Measurements from ENCODE around the gene SLC7A14. TPM values are rescaled to one million over a fixed set of nuclear protein-coding genes. Genes with fewer than 3 reads are reported as not detected.

SLC7A14 gene
- total and polyA plus RNA-seq, 2 of the 4 experiments (the other 2 are of a cell fraction), result 2.7 to 6.8 TPM

- H2BK5ac ChIP-seq (ENCODE audit: low read depth, low read length, poor library complexity, severe bottlenecking), result no peak overlapping the region
- DNase-seq (no peak), ATAC-seq (ENCODE audit: low read depth) (no peak)
- no peak overlapping the region for H2AK9ac ChIP-seq (replicated peaks; ENCODE audit: low read depth, low read length, poor library complexity)
- H3K79me1 ChIP-seq (ENCODE audit: low read depth in 1 of 2, low read length in 2 of 2), result no peaks in the 10 kb centered on the region
- no peak overlapping the region for H3K4me2 ChIP-seq (ENCODE audit: low read depth, low read length)
- H3K4me1 ChIP-seq (ENCODE audit: control insufficient read depth, insufficient read depth, low read length), result no peaks in the 10 kb centered on the region
- H3K27me3 ChIP-seq (ENCODE audit: control insufficient read depth, insufficient read depth, low read length), result peaks cover 3% of the 10 kb centered on the region; the same call in 1 of the 2 replicates
- H3K36me3 ChIP-seq (ENCODE audit: control insufficient read depth, insufficient read depth, low read length), result no peaks in the 10 kb centered on the region
- H3K9me1 ChIP-seq (ENCODE audit: insufficient read depth, low read length), result no peaks in the 10 kb centered on the region
- no peak overlapping the region for H4K91ac ChIP-seq (ENCODE audit: insufficient read depth, low read depth, low read length)
- H3K23ac ChIP-seq (ENCODE audit: low read depth, low read length), result no peak overlapping the region
- CTCF ChIA-PET, result interaction anchor here (1.8 kb wide), 1 partner anchor 8 kb away, joined by 5 read pairs; no protein-coding TSS in a partner anchor
- H3K4ac ChIP-seq (ENCODE audit: low read depth, low read length), result no peak overlapping the region
- no TSS peak for BruUV-seq (replicated peaks)
- no peak overlapping the region for H3K4me3 ChIP-seq (ENCODE audit: insufficient read depth, low read depth, low read length)
- in situ Hi-C loops (cut with MboI; ENCODE audit: low sequenced_read_pairs), result no loop called here
- H2AFZ ChIP-seq (replicated peaks; ENCODE audit: low read length, poor library complexity), result no peak overlapping the region
- H3K27ac ChIP-seq (ENCODE audit: insufficient read depth, low read length), result no peak overlapping the region
- no peak overlapping the region for H3K56ac ChIP-seq (ENCODE audit: extremely low read depth, insufficient read depth, low read length)
- H3K9ac ChIP-seq (ENCODE audit: low read depth, low read length), result no peak overlapping the region
- intact Hi-C loops (cut with micrococcal nuclease), result no loop called here
- no peak overlapping the region for H3K14ac ChIP-seq (replicated peaks; ENCODE audit: low read depth, low read length)
- no peak overlapping the region for H2AK5ac ChIP-seq (ENCODE audit: low read depth, low read length)
- H3K18ac ChIP-seq (ENCODE audit: low read depth, low read length), result no peak overlapping the region
- H2BK15ac ChIP-seq (ENCODE audit: low read depth, low read length), result no peak overlapping the region
- no peak overlapping the region for H4K5ac ChIP-seq (ENCODE audit: low read depth, low read length)
- POLR2A ChIA-PET (ENCODE audit: unreplicated experiment), result no interaction called here
- H2BK120ac ChIP-seq (ENCODE audit: low read depth, low read length), result no peak overlapping the region
- no peak for TF ChIP-seq MAZ (IDR thresholded peaks at IDR 0.05; ENCODE audit: borderline replicate concordance, low read depth, low read length)
- no peak for TF ChIP-seq FOS (IDR thresholded peaks at IDR 0.05; ENCODE audit: low read depth, low read length)
- no peak for TF ChIP-seq RAD21 (IDR thresholded peaks at IDR 0.05; ENCODE audit: low read length)
- no peak for TF ChIP-seq ELK1 (IDR thresholded peaks at IDR 0.05; ENCODE audit: borderline replicate concordance, low read depth, low read length)
- no peak for TF ChIP-seq CHD1 (IDR thresholded peaks at IDR 0.05; ENCODE audit: low read depth, low read length)
- no peak for TF ChIP-seq RFX5 (IDR thresholded peaks at IDR 0.05; ENCODE audit: low read depth, low read length)
- TF ChIP-seq RCOR1 (IDR thresholded peaks at IDR 0.05; ENCODE audit: insufficient replicate concordance, low read length), result no peak
- TF ChIP-seq USF2 (IDR thresholded peaks at IDR 0.05; ENCODE audit: low read depth, low read length), result no peak
- TF ChIP-seq CEBPB (IDR thresholded peaks at IDR 0.05; ENCODE audit: low read depth, low read length), result no peak
- no peak for TF ChIP-seq SMC3 (IDR thresholded peaks at IDR 0.05; ENCODE audit: low read depth, low read length)
- TF ChIP-seq NFE2L2 (IDR thresholded peaks at IDR 0.05; ENCODE audit: low read depth, low read length), result no peak
- TF ChIP-seq BHLHE40 (IDR thresholded peaks at IDR 0.05; ENCODE audit: low read depth, low read length), result no peak
- TF ChIP-seq MXI1 (IDR thresholded peaks at IDR 0.05; ENCODE audit: borderline replicate concordance, low read depth, low read length), result no peak
- TF ChIP-seq CTCF (conservative IDR thresholded peaks at IDR 0.05; ENCODE audit: low read depth, low read length), result no peak
- no peak for TF ChIP-seq MAFK (IDR thresholded peaks at IDR 0.05; ENCODE audit: low read depth, low read length)
- TF ChIP-seq POLR2A (IDR thresholded peaks at IDR 0.05; ENCODE audit: low read depth, low read length), result no peak
- dilution Hi-C loops (cut with HindIII; ENCODE audit: low sequenced_read_pairs, unreplicated experiment), result no loop called here
- no peaks in the 10 kb centered on the region for H3K9me3 ChIP-seq (ENCODE audit: control insufficient read depth, insufficient read depth, low read length)
- peak overlapping the region; percentile 25; the same call in 1 of the 2 replicates for H2BK20ac ChIP-seq (ENCODE audit: low read depth, low read length)
- no CpG with 5 or more reads among the region's 4 CpGs for WGBS, 2 experiments (ENCODE audit: extremely low coverage in 2 of 2, insufficient read length in 1 of 2)
- no peaks in the 10 kb centered on the region for H4K20me1 ChIP-seq (ENCODE audit: insufficient read depth, low read length)
- no peak overlapping the region for H4K8ac ChIP-seq (ENCODE audit: low read depth in 2 of 2, low read length in 2 of 2)
Measured at GRCh38 chr3:170632780-170633179, 46.9 kb upstream of the SLC7A14 start.

Measured in IMR-90 (cell line).